NCI-H1436 treated with DMSO at 0.1 percent for 48 hours (cell line): ENCODE measurements around the gene CAMTA1.

Experiments
- DNase-seq: peaks from one replicate; lab custom pipeline; 2025; lab: John Stamatoyannopoulos, UW

CAMTA1 gene

GRCh38 chr1:7339953-7340352, 554.7 kb downstream of the CAMTA1 start:
- no peak for DNase-seq

GRCh38 chr1:7341145-7341905, 556.1 kb downstream of the CAMTA1 start:
- DNase-seq, result no peak

- DNase-seq, result no peak
Measured at GRCh38 chr1:7343882-7344281, 558.6 kb downstream of the CAMTA1 start.

- DNase-seq, result no peak
Measured at GRCh38 chr1:7344299-7344698, 559.0 kb downstream of the CAMTA1 start.

GRCh38 chr1:7345516-7345915, 560.3 kb downstream of the CAMTA1 start:
- DNase-seq, result no peak

- no peak for DNase-seq
Measured at GRCh38 chr1:7346070-7346596, 560.9 kb downstream of the CAMTA1 start.

GRCh38 chr1:7346600-7347570, 561.6 kb downstream of the CAMTA1 start:
- DNase-seq, result no peak

- no peak for DNase-seq
Measured at GRCh38 chr1:7348073-7348472, 562.8 kb downstream of the CAMTA1 start.

- DNase-seq, result no peak
Measured at GRCh38 chr1:7348580-7348979, 563.3 kb downstream of the CAMTA1 start.

- no peak for DNase-seq
Measured at GRCh38 chr1:7350804-7351203, 565.5 kb downstream of the CAMTA1 start.

GRCh38 chr1:7351649-7352048, 566.4 kb downstream of the CAMTA1 start:
- no peak for DNase-seq

- no peak for DNase-seq
Measured at GRCh38 chr1:7352364-7352763, 567.1 kb downstream of the CAMTA1 start.

GRCh38 chr1:7352974-7353373, 567.7 kb downstream of the CAMTA1 start:
- no peak for DNase-seq

GRCh38 chr1:7355646-7356045, 570.4 kb downstream of the CAMTA1 start:
- no peak for DNase-seq

- no peak for DNase-seq
Measured at GRCh38 chr1:7356079-7356478, 570.8 kb downstream of the CAMTA1 start.

- no peak for DNase-seq
Measured at GRCh38 chr1:7358425-7358824, 573.2 kb downstream of the CAMTA1 start.

- no peak for DNase-seq
Measured at GRCh38 chr1:7360526-7360925, 575.3 kb downstream of the CAMTA1 start.

- no peak for DNase-seq
Measured at GRCh38 chr1:7362947-7363346, 577.7 kb downstream of the CAMTA1 start.

- no peak for DNase-seq
Measured at GRCh38 chr1:7363450-7363849, 578.2 kb downstream of the CAMTA1 start.

GRCh38 chr1:7365706-7366105, 580.5 kb downstream of the CAMTA1 start:
- no peak for DNase-seq

GRCh38 chr1:7366286-7366954, 581.2 kb downstream of the CAMTA1 start:
- no peak for DNase-seq

GRCh38 chr1:7366955-7367665, 581.9 kb downstream of the CAMTA1 start:
- peak; percentile 44 for DNase-seq
